H9 (cell line): ENCODE data around the gene LACTB. TPM values are rescaled to one million over a fixed set of nuclear protein-coding genes. Genes with fewer than 3 reads are reported as not detected.

Experiments
- DNase-seq: peaks from one replicate; pipeline ENCODE4 v3.0.0-alpha.2; 2017
- H2AFZ ChIP-seq: one replicate; pipeline ENCODE4 v1.6.1; 2013; ENCODE audit warnings: mild to moderate bottlenecking, low read length, control low read depth, moderate library complexity
- H2AK5ac ChIP-seq: 2 replicates; pipeline ENCODE4 v1.6.1; 2013; ENCODE audit warnings: low read length, control low read depth, mixed read lengths; ENCODE audit not compliant: insufficient read length
- H2BK120ac ChIP-seq: one replicate; pipeline ENCODE4 v1.6.1; 2013; ENCODE audit warnings: low read depth, mild to moderate bottlenecking, low read length, control low read depth, inconsistent platforms; ENCODE audit not compliant: poor library complexity, severe bottlenecking
- H2BK12ac ChIP-seq: 2 replicates; pipeline ENCODE4 v1.6.1; 2013; ENCODE audit warnings: low read length, control low read depth, mixed read lengths, low read depth; ENCODE audit not compliant: insufficient read length
- H2BK15ac ChIP-seq: 2 replicates; pipeline ENCODE4 v1.6.1; 2013; ENCODE audit warnings: low read depth, low read length, control low read depth
- H2BK20ac ChIP-seq: one replicate; pipeline ENCODE4 v1.6.1; 2013; ENCODE audit warnings: low read depth, mild to moderate bottlenecking, low read length, control low read depth, inconsistent platforms; ENCODE audit not compliant: poor library complexity, severe bottlenecking
- H2BK5ac ChIP-seq: 2 replicates; pipeline ENCODE4 v1.6.1; 2013; ENCODE audit warnings: low read length, control low read depth, mixed read lengths; ENCODE audit not compliant: insufficient read length
- H3K14ac ChIP-seq: 2 replicates; pipeline ENCODE4 v1.6.1; 2013; ENCODE audit warnings: low read length, control low read depth; ENCODE audit not compliant: insufficient read depth
- H3K18ac ChIP-seq: 2 replicates; pipeline ENCODE4 v1.6.1; 2013; ENCODE audit warnings: low read depth, mild to moderate bottlenecking, mixed read lengths, low read length, control low read depth; ENCODE audit not compliant: insufficient read length
- H3K23ac ChIP-seq: 2 replicates; pipeline ENCODE4 v1.6.1; 2013; ENCODE audit warnings: low read length, control low read depth, mixed read lengths, low read depth; ENCODE audit not compliant: insufficient read length
- H3K23me2 ChIP-seq: 2 replicates; pipeline ENCODE4 v1.6.1; 2013; ENCODE audit warnings: low read depth, mild to moderate bottlenecking, mixed read lengths, low read length, control low read depth; ENCODE audit not compliant: insufficient read length, poor library complexity, severe bottlenecking
- H3K27ac ChIP-seq: 2 replicates; pipeline ENCODE4 v1.5.1; 2013; ENCODE audit warnings: low read length, control low read depth, mixed read lengths, low read depth; ENCODE audit not compliant: insufficient read length
- H3K27me3 ChIP-seq: 2 replicates; pipeline ENCODE4 v1.6.1; 2013; ENCODE audit warnings: low read length, control low read depth, inconsistent platforms; ENCODE audit not compliant: insufficient read depth
- H3K4ac ChIP-seq: 2 replicates; pipeline ENCODE4 v1.6.1; 2013; ENCODE audit warnings: low read depth, mild to moderate bottlenecking, control low read depth, inconsistent platforms, low read length, moderate library complexity
- H3K4me1 ChIP-seq: 2 replicates; pipeline ENCODE4 v1.6.1; 2013; ENCODE audit warnings: low read length, control low read depth, inconsistent platforms; ENCODE audit not compliant: insufficient read depth
- H3K4me2 ChIP-seq: 2 replicates; pipeline ENCODE4 v1.6.1; 2013; ENCODE audit warnings: low read length, control low read depth, mixed read lengths; ENCODE audit not compliant: insufficient read length, insufficient read depth
- H3K56ac ChIP-seq: 2 replicates; pipeline ENCODE4 v1.6.1; 2013; ENCODE audit warnings: low read depth, mild to moderate bottlenecking, mixed read lengths, low read length, control low read depth; ENCODE audit not compliant: insufficient read length
- H3K79me1 ChIP-seq: 2 replicates; pipeline ENCODE4 v1.6.1; 2013; ENCODE audit warnings: low read depth, mild to moderate bottlenecking, moderate library complexity, low read length, control low read depth, inconsistent platforms; ENCODE audit not compliant: insufficient read depth, poor library complexity, severe bottlenecking
- H3K79me2 ChIP-seq: 2 replicates; pipeline ENCODE4 v1.6.1; 2013; ENCODE audit warnings: low read length, control low read depth, inconsistent platforms; ENCODE audit not compliant: insufficient read depth
- H3K9ac ChIP-seq: 2 replicates; pipeline ENCODE4 v1.6.1; 2013; ENCODE audit warnings: low read length, control low read depth, mixed read lengths; ENCODE audit not compliant: insufficient read length; ENCODE audit errors: extremely low read depth
- H3K9me3 ChIP-seq: one replicate; pipeline ENCODE4 v1.6.1; 2013; ENCODE audit warnings: low read depth, low read length, inconsistent platforms; ENCODE audit not compliant: control insufficient read depth
- H3T11ph ChIP-seq: one replicate; pipeline ENCODE4 v1.6.1; 2013; ENCODE audit warnings: mild to moderate bottlenecking, low read length, control low read depth, inconsistent platforms
- H4K20me1 ChIP-seq: one replicate; pipeline ENCODE4 v1.6.1; 2013; ENCODE audit not compliant: control insufficient read depth, insufficient read length, insufficient read depth
- H4K5ac ChIP-seq: 2 replicates; pipeline ENCODE4 v1.6.1; 2013; ENCODE audit warnings: low read depth, mild to moderate bottlenecking, mixed read lengths, low read length, control low read depth; ENCODE audit not compliant: insufficient read length
- H4K8ac ChIP-seq: replicated peaks from 2 replicates; pipeline ENCODE4 v1.6.1; 2013; ENCODE audit warnings: low read length, control low read depth, mixed read lengths, low read depth; ENCODE audit not compliant: insufficient read length
- H4K91ac ChIP-seq: 2 replicates; pipeline ENCODE4 v1.6.1; 2013; ENCODE audit warnings: low read depth, mild to moderate bottlenecking, moderate library complexity, mixed read lengths, low read length, control low read depth; ENCODE audit not compliant: insufficient read length
- H3K27ac Mint-ChIP-seq, 3 experiments: 2 replicates in 2 of 3; 3 replicates in 1 of 3; pipeline ENCODE4 v1.8.0; 2020 to 2021; ENCODE audit warnings: mixed read lengths in 3 of 3, mild to moderate bottlenecking in 1 of 3, moderate library complexity in 1 of 3
- H3K27me3 Mint-ChIP-seq: 2 replicates; pipeline ENCODE4 v1.8.0; 2021; ENCODE audit warnings: low read depth, mild to moderate bottlenecking, moderate library complexity, mixed read lengths
- H3K36me3 Mint-ChIP-seq, 3 experiments: 2 replicates in 2 of 3; 3 replicates in 1 of 3; pipeline ENCODE4 v1.8.0; 2020 to 2021; ENCODE audit warnings: low read depth in 3 of 3, mixed read lengths in 3 of 3; ENCODE audit not compliant: insufficient read depth in 1 of 3
- H3K4me1 Mint-ChIP-seq, 2 experiments: 2 replicates each; pipeline ENCODE4 v1.8.0; 2020; ENCODE audit warnings: mixed read lengths in 2 of 2
- H3K4me3 Mint-ChIP-seq, 2 experiments: 2 replicates in 1 of 2; 3 replicates in 1 of 2; pipeline ENCODE4 v1.8.0; 2020 to 2021; ENCODE audit warnings: mild to moderate bottlenecking in 2 of 2, mixed read lengths in 2 of 2, moderate library complexity in 1 of 2
- H3K9me3 Mint-ChIP-seq, 2 experiments: 2 replicates in 1 of 2; 3 replicates in 1 of 2; pipeline ENCODE4 v1.8.0; 2020; ENCODE audit warnings: mild to moderate bottlenecking in 2 of 2, mixed read lengths in 2 of 2, moderate library complexity in 1 of 2
- CTCF ChIP-seq: fragments of 200-600 bp; sonication (generic); conservative IDR thresholded peaks from 3 replicates; pipeline ENCODE4 v1.8.0; 2021; ENCODE audit warnings: antibody characterized with exemption, mild to moderate bottlenecking
- WGBS: extraction: QIAGEN DNeasy Blood & Tissue Kit; methylation state at CpG from one replicate; pipeline ENCODE4 v1.1.7; 2013; ENCODE audit warnings: missing lambda C conversion rate, low lambda C conversion rate, mixed read lengths; ENCODE audit not compliant: insufficient read length; ENCODE audit errors: extremely low coverage; 5-methylcytosine and 5-hydroxymethylcytosine counted together
- total RNA-seq: library from RNA; stranded (reverse); gene quantifications from 2 replicates; pipeline ENCODE4 v1.2.1, GENCODE V29; 2021

LACTB gene
- total RNA-seq, 1 experiment from 2014 or later: 10.3 TPM

GRCh38 chr15:63075015-63075983, 46.4 kb upstream of the LACTB start:
- H2BK20ac ChIP-seq: no peak overlapping the region
- H3K27me3 ChIP-seq: no peaks in the 10 kb centered on the region
- H4K91ac ChIP-seq: no peak overlapping the region
- peak overlapping the region; percentile 19 for H2AK5ac ChIP-seq
- H2BK12ac ChIP-seq: peak overlapping the region; percentile 40
- H2BK120ac ChIP-seq: peak overlapping the region; percentile 63
- no peaks in the 10 kb centered on the region for H3K27me3 Mint-ChIP-seq
- no peak overlapping the region; the same call in 1 of the 2 replicates for H3K4ac ChIP-seq
- no peaks in the 10 kb centered on the region for H3K23me2 ChIP-seq
- H2BK5ac ChIP-seq: no peak overlapping the region
- H3K9me3 Mint-ChIP-seq: no peaks in the 10 kb centered on the region; a peak in 1 of 5 replicates
- DNase-seq: peak; percentile 50
- no peaks in the 10 kb centered on the region for H3K9me3 ChIP-seq
- peak overlapping the region; percentile 97 to 99 (median 97) for H3K27ac Mint-ChIP-seq
- H3K14ac ChIP-seq: 0 out of 2 replicates have a peak overlapping the region, but pooled peaks have one; percentile 2
- peak overlapping the region; percentile 3 for H3K4me2 ChIP-seq
- no peak overlapping the region for H3K9ac ChIP-seq
- H3T11ph ChIP-seq: no peak overlapping the region
- no peak overlapping the region for H2AFZ ChIP-seq
- WGBS: no CpG with 5 or more reads among the region's 17 CpGs
- H3K36me3 Mint-ChIP-seq: peaks cover 7 to 24% (median 19%) of the 10 kb centered on the region in 3 experiments; a peak in 6 of 7 replicates
- H4K5ac ChIP-seq: peak overlapping the region; percentile 15
- H3K27ac ChIP-seq: peak overlapping the region; percentile 89
- H3K23ac ChIP-seq: no peak overlapping the region
- H3K4me1 ChIP-seq: peaks cover 17% of the 10 kb centered on the region; the same call in 1 of the 2 replicates
- H3K18ac ChIP-seq: peak overlapping the region; percentile 62
- TF ChIP-seq CTCF: no peak
- H3K79me2 ChIP-seq: no peaks in the 10 kb centered on the region
- H3K4me1 Mint-ChIP-seq: peaks cover 74 to 82% of the 10 kb centered on the region in 2 experiments
- no peak overlapping the region for H4K8ac ChIP-seq
- H3K4me3 Mint-ChIP-seq: peak overlapping the region; percentile 38 to 65
- H4K20me1 ChIP-seq: no peaks in the 10 kb centered on the region
- no peaks in the 10 kb centered on the region for H3K79me1 ChIP-seq
- H3K56ac ChIP-seq: no peak overlapping the region
- no peak overlapping the region for H2BK15ac ChIP-seq
